DOHH2 (cell line): ENCODE data around the gene PPP1R12C.

Experiments used
- H3F3A ChIP-seq: fragments of 200-600 bp; sonication (generic), shearing (Covaris generic); 2 replicates; pipeline ENCODE4 v1.6.0; 2016; ENCODE audit warnings: antibody characterized with exemption, mild to moderate bottlenecking; ENCODE audit not compliant: control insufficient read depth, insufficient read depth
- H3K27ac ChIP-seq: fragments of 200-600 bp; sonication (generic); 2 replicates; pipeline ENCODE4 v1.5.1; 2014; ENCODE audit warnings: low read depth, mild to moderate bottlenecking, low read length, moderate library complexity
- H3K27me3 ChIP-seq: fragments of 200-600 bp; sonication (generic); 2 replicates; pipeline ENCODE4 v1.6.1; 2014; ENCODE audit warnings: mild to moderate bottlenecking, low read length, mixed read lengths; ENCODE audit not compliant: control insufficient read depth
- H3K36me3 ChIP-seq: fragments of 200-600 bp; sonication (generic); 2 replicates; pipeline ENCODE4 v1.6.1; 2014; ENCODE audit warnings: mild to moderate bottlenecking, low read length, moderate library complexity, mixed read lengths; ENCODE audit not compliant: control insufficient read depth
- H3K4me1 ChIP-seq: fragments of 200-600 bp; sonication (generic); 2 replicates; pipeline ENCODE4 v1.6.1; 2014; ENCODE audit warnings: mild to moderate bottlenecking, low read length, mixed read lengths; ENCODE audit not compliant: control insufficient read depth
- H3K4me2 ChIP-seq: fragments of 200-600 bp; sonication (generic); 2 replicates; pipeline ENCODE4 v1.6.0; 2014; ENCODE audit warnings: mild to moderate bottlenecking, low read length, moderate library complexity
- H3K4me3 ChIP-seq: fragments of 200-600 bp; sonication (generic); 2 replicates; pipeline ENCODE4 v1.5.1; 2014; ENCODE audit warnings: mild to moderate bottlenecking, low read length, mixed read lengths
- H3K79me2 ChIP-seq: fragments of 200-600 bp; sonication (generic); 2 replicates; pipeline ENCODE4 v1.6.1; 2014; ENCODE audit warnings: mild to moderate bottlenecking, low read length, mixed read lengths; ENCODE audit not compliant: control insufficient read depth
- H3K9me2 ChIP-seq: fragments of 200-600 bp; sonication (generic); replicated peaks from 2 replicates; pipeline ENCODE4 v1.6.1; 2014; ENCODE audit warnings: mild to moderate bottlenecking, low read length, mixed read lengths; ENCODE audit not compliant: control insufficient read depth
- H3K9me3 ChIP-seq: fragments of 200-600 bp; sonication (generic); 2 replicates; pipeline ENCODE4 v1.6.1; 2014; ENCODE audit warnings: antibody characterized with exemption, low read length, mixed read lengths; ENCODE audit not compliant: control insufficient read depth, insufficient read depth
- H4K20me1 ChIP-seq: fragments of 200-600 bp; sonication (generic); 2 replicates; pipeline ENCODE4 v1.6.0; 2014; ENCODE audit warnings: low read depth, mild to moderate bottlenecking, antibody characterized with exemption, low read length, moderate library complexity; ENCODE audit not compliant: control insufficient read depth, insufficient read depth
- EZH2phosphoT487 ChIP-seq: fragments of 200-600 bp; sonication (generic); IDR thresholded peaks from 2 replicates; pipeline ENCODE4 v1.6.1; 2017; ENCODE audit warnings: borderline replicate concordance, mild to moderate bottlenecking, antibody characterized with exemption, low read length, moderate library complexity, mixed read lengths
- TF ChIP-seq, protein P1 (sequence below): fragments of 200-600 bp; sonication (generic); IDR thresholded peaks from one replicate; pipeline ENCODE4 v1.5.1; 2014; ENCODE audit warnings: antibody characterized with exemption, mild to moderate bottlenecking, low read depth, low read length; ENCODE audit not compliant: poor library complexity, severe bottlenecking

PPP1R12C gene

DNA sequence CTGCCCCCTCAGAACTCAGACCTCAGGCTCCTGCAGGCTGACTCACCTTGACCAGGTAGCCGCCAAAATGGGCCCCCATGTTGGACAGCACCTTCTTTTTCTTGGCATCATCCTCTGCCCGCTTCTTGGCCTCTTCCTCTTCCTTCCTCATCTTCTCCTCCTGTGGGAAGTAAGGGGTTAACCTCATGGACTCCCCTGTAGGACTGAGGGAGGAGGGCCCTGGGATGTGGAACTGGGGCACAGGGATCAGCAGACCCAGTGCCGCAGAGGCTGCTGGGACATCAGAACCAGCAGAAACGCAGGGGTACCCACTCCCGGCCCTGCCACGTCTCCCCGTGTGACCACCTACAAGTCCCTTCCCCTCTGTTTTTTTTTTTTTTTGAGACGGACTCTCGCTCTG lies 20.5 kb upstream of the PPP1R12C start:
- Histone ChIP-seq H3K9me3 (no peaks in the 10 kb centered on the region), H3K36me3 (no peaks in the 10 kb centered on the region), H3K4me3 (no peak overlapping the region), H3K27me3 (peaks cover 3% of the 10 kb centered on the region; the same call in 1 of the 2 replicates), H3F3A (peaks cover 2% of the 10 kb centered on the region; the same call in 1 of the 2 replicates), H3K9me2 (no peaks in the 10 kb centered on the region), H3K4me1 (peaks cover 20% of the 10 kb centered on the region), H4K20me1 (no peaks in the 10 kb centered on the region), H3K79me2 (no peaks in the 10 kb centered on the region), H3K27ac (no peak overlapping the region), H3K4me2 (no peak overlapping the region)
- no peak for TF ChIP-seq EZH2phosphoT487
- TF ChIP-seq, protein P1, sequence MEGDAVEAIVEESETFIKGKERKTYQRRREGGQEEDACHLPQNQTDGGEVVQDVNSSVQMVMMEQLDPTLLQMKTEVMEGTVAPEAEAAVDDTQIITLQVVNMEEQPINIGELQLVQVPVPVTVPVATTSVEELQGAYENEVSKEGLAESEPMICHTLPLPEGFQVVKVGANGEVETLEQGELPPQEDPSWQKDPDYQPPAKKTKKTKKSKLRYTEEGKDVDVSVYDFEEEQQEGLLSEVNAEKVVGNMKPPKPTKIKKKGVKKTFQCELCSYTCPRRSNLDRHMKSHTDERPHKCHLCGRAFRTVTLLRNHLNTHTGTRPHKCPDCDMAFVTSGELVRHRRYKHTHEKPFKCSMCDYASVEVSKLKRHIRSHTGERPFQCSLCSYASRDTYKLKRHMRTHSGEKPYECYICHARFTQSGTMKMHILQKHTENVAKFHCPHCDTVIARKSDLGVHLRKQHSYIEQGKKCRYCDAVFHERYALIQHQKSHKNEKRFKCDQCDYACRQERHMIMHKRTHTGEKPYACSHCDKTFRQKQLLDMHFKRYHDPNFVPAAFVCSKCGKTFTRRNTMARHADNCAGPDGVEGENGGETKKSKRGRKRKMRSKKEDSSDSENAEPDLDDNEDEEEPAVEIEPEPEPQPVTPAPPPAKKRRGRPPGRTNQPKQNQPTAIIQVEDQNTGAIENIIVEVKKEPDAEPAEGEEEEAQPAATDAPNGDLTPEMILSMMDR, result no peak

DNA sequence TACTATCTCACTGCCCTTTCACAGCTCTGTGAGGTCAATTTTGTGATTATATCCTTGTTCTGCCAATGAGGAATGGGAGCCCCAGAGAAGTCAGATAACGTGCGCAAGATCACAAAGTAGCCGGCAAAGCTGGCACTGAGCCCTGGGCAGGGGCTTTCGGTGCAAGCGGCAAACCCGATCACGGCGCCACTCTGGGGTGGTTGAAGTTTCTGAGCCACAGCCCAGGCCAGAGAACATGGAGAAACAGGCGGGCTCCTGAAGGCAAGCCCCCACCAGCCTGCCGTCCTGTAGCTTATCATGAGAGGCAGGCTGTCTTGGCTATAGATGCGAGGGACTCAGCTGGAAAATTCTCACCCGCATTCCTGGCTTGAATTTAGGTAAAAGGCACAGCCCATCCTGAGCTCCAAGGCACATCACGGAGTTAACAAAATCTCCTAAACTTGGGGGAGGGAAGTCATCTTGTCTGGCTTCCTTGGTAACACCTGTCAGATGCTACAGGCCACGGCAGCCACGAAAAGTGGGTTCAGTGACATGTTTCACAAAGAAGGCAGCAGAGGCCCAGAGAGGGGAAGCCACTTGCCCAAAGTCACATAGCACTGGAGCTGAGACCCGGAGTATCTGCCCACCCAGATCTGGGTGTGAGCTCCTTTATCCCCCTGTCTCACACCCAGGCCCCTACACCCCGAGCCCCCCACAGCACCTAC lies 19.1 kb upstream of the PPP1R12C start:
- H3K27me3 ChIP-seq, result peaks cover 5% of the 10 kb centered on the region; the same call in 1 of the 2 replicates
- no peak overlapping the region for H3K4me2 ChIP-seq
- H3F3A ChIP-seq, result peaks cover 6% of the 10 kb centered on the region
- H3K9me2 ChIP-seq, result no peaks in the 10 kb centered on the region
- TF ChIP-seq, protein P1, result no peak
- no peak for TF ChIP-seq EZH2phosphoT487
- no peaks in the 10 kb centered on the region for H3K79me2 ChIP-seq
- no peaks in the 10 kb centered on the region for H4K20me1 ChIP-seq
- H3K27ac ChIP-seq, result no peak overlapping the region
- no peak overlapping the region for H3K4me3 ChIP-seq
- no peaks in the 10 kb centered on the region for H3K9me3 ChIP-seq
- no peaks in the 10 kb centered on the region for H3K36me3 ChIP-seq
- H3K4me1 ChIP-seq, result peaks cover 26% of the 10 kb centered on the region

GRCh38 chr19:55134736-55135135 lies 17.3 kb upstream of the PPP1R12C start:
- Histone ChIP-seq H3K36me3 (no peaks in the 10 kb centered on the region), H3K4me1 (peaks cover 26% of the 10 kb centered on the region), H4K20me1 (no peaks in the 10 kb centered on the region), H3K4me3 (no peak overlapping the region), H3K4me2 (no peak overlapping the region), H3K27me3 (peaks cover 2% of the 10 kb centered on the region; the same call in 1 of the 2 replicates), H3K27ac (no peak overlapping the region), H3K9me2 (no peaks in the 10 kb centered on the region), H3K9me3 (no peaks in the 10 kb centered on the region), H3F3A (peaks cover 6% of the 10 kb centered on the region), H3K79me2 (no peaks in the 10 kb centered on the region)
- TF ChIP-seq, protein P1, result no peak
- TF ChIP-seq EZH2phosphoT487, result no peak
